ENCODE data around the gene MT1F. TPM values are rescaled to one million over a fixed set of nuclear protein-coding genes. Genes with fewer than 3 reads are reported as not detected.
A peak's percentile ranks its signal among the peaks of the same experiment; 100 is the strongest.

Gene MT1F
- total RNA-seq, 3 donors from 2014 or later = 6.1 to 35.5 (median 27.8) TPM

GRCh38 chr16:56632848-56633365, 24.9 kb upstream of the MT1F start:
- no peak for TF ChIP-seq CTCF (IDR thresholded peaks at IDR 0.05)
- intact Hi-C loops (cut with DNase I, micrococcal nuclease) = no loop called here
- DNase-seq (no peak), ATAC-seq (peak; percentile 60)
- H3K4me1 ChIP-seq (ENCODE audit: low read depth) = peaks cover 19% of the 10 kb centered on the region
- H3K4me3 ChIP-seq = no peak overlapping the region
- H3K9me3 ChIP-seq = no peaks in the 10 kb centered on the region
- H3K36me3 ChIP-seq (ENCODE audit: low read depth) = no peaks in the 10 kb centered on the region

- DNase-seq (no peak), ATAC-seq (no peak)
- TF ChIP-seq CTCF (IDR thresholded peaks at IDR 0.05) = no peak
- intact Hi-C loops (cut with DNase I, micrococcal nuclease) = no loop called here
- H3K9me3 ChIP-seq = no peaks in the 10 kb centered on the region
- H3K4me3 ChIP-seq = no peak overlapping the region
- H3K4me1 ChIP-seq (ENCODE audit: low read depth) = peaks cover 19% of the 10 kb centered on the region
- no peaks in the 10 kb centered on the region for H3K36me3 ChIP-seq (ENCODE audit: low read depth)
Measured at GRCh38 chr16:56633535-56633934, 24.2 kb upstream of the MT1F start.

GRCh38 chr16:56634715-56635440, 22.9 kb upstream of the MT1F start:
- no peak for TF ChIP-seq CTCF (IDR thresholded peaks at IDR 0.05)
- intact Hi-C loops (cut with DNase I, micrococcal nuclease) = no loop called here
- Histone ChIP-seq H3K9me3 (no peaks in the 10 kb centered on the region), H3K36me3 (ENCODE audit: low read depth) (no peaks in the 10 kb centered on the region), H3K4me1 (ENCODE audit: low read depth) (peaks cover 27% of the 10 kb centered on the region), H3K4me3 (no peak overlapping the region)
- ATAC-seq (no peak), DNase-seq (no peak)

GRCh38 chr16:56635441-56635967, 22.3 kb upstream of the MT1F start:
- peaks cover 27% of the 10 kb centered on the region for H3K4me1 ChIP-seq (ENCODE audit: low read depth)
- no peaks in the 10 kb centered on the region for H3K9me3 ChIP-seq
- no peak for TF ChIP-seq CTCF (IDR thresholded peaks at IDR 0.05)
- no peak for ATAC-seq
- no peaks in the 10 kb centered on the region for H3K36me3 ChIP-seq (ENCODE audit: low read depth)
- intact Hi-C loops (cut with DNase I, micrococcal nuclease) = no loop called here
- DNase-seq = no peak
- H3K4me3 ChIP-seq = no peak overlapping the region

GRCh38 chr16:56636616-56637413, 20.9 kb upstream of the MT1F start:
- DNase-seq (no peak), ATAC-seq (no peak)
- Histone ChIP-seq H3K9me3 (no peaks in the 10 kb centered on the region), H3K4me1 (ENCODE audit: low read depth) (peaks cover 27% of the 10 kb centered on the region), H3K36me3 (ENCODE audit: low read depth) (no peaks in the 10 kb centered on the region), H3K4me3 (no peak overlapping the region)
- intact Hi-C loops (cut with DNase I, micrococcal nuclease) = no loop called here
- TF ChIP-seq CTCF (IDR thresholded peaks at IDR 0.05) = no peak

Measured in mucosa of descending colon (tissue), 3 donors.